Activated CD4-positive, alpha-beta T cell treated with anti-CD3 and anti-CD28 coated beads, Interleukin-2, amount 50 U/mL, for 1 hour (primary cell): ENCODE results near the gene OAS2.

ENCODE experiments used
- DNase-seq: peaks from one replicate; pipeline ENCODE4 v3.0.0-alpha.2; 2020

The OAS2 gene, protein sequence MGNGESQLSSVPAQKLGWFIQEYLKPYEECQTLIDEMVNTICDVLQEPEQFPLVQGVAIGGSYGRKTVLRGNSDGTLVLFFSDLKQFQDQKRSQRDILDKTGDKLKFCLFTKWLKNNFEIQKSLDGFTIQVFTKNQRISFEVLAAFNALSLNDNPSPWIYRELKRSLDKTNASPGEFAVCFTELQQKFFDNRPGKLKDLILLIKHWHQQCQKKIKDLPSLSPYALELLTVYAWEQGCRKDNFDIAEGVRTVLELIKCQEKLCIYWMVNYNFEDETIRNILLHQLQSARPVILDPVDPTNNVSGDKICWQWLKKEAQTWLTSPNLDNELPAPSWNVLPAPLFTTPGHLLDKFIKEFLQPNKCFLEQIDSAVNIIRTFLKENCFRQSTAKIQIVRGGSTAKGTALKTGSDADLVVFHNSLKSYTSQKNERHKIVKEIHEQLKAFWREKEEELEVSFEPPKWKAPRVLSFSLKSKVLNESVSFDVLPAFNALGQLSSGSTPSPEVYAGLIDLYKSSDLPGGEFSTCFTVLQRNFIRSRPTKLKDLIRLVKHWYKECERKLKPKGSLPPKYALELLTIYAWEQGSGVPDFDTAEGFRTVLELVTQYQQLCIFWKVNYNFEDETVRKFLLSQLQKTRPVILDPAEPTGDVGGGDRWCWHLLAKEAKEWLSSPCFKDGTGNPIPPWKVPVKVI

DNA sequence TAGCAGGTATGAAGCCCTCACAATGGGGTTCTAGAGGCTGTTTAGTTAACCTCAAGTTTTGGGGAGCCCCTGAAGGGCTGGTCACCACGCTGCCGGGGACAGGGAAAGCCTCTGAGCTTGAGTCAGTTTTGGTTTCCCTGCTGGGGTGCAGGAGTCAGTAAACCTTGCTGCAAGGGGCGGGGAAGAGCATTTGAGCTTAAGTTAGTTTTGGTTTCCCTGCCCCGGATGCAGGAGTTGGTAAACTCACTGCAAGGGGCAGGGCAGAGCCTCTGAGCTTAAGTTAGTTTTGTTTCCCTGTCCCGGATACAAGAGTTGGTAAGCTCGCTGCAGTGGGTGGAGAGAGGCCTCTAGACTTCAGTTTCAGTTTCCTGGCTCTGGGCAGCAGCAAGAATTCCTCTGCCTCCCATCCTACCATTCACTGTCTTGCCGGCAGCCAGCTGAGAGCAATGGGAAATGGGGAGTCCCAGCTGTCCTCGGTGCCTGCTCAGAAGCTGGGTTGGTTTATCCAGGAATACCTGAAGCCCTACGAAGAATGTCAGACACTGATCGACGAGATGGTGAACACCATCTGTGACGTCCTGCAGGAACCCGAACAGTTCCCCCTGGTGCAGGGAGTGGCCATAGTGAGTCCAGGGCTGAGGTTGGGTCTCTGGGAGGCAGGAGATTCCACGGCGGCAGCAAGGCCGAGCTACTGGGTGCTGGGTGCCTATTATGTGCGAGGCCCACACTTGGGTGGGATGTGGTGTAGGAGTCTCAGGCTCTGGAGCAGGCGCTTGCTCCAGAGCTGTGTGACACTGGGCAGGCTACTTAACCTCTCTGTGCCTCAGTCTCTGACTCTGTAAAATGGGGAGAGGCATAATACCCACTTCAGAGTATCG lies at the start of gene OAS2:
Gene OAS2, plus strand, starts transcription at position 357 of the 878 bp plus-strand sequence. Its CDS starts 90 bp downstream, at position 447.
- peak; percentile 63 for DNase-seq

- DNase-seq = no peak
Observed at GRCh38 chr12:112928978-112929377, 49.3 kb upstream of the OAS2 start.

GRCh38 chr12:112929715-112930114 lies 48.6 kb upstream of the OAS2 start:
- no peak for DNase-seq

DNA sequence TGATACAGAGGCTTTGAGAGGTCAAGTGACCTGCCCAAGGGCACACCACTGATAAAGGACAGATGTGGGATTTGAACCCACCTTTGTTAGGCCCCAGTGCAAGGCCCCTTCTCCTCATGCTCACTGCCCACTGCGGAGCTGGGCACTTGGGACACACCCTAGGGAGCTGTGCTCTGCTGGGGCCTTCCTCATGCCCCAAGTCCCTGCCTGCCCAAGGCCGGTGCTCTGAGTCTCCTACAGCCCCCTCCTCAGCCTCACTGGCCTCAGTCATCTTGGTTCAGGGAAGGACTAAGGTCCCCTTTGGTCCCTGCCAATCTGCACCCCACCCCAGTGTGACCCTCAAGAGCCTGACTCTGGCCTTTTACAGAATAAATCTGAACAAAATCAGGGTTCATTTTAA lies 48.0 kb upstream of the OAS2 start:
- DNase-seq = no peak

DNA sequence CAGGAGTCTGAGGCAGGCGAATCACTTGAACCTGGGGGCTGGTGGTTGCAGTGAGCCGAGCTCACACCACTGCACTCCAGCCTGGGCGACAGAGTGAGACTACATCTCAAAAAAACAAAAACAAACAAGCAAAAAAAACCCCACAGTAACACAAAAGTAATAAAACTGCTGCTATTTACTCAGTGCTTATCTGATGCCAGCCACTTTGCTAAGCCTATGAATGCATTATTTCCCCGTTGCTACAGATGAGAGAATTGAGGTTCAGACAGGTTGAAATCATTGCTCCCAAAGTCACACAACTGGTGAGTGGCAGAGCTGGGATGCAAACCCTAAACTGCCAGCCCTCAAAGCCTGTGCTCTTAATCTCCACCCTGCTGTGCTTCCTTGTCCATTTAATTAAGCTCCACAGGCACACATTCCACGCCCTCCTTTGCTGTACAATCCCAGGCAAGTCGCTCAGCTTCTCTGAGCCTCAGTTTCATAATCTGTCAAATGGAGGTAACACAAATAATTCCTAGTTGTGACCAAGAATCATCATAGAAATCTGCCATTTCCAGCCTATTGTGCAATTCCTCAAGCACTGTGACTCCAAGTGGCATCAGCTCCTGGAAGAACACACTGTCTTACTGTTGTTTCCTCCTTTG lies 45.7 kb upstream of the OAS2 start:
- no peak for DNase-seq

- DNase-seq = no peak
Observed at GRCh38 chr12:112933129-112933505, 45.2 kb upstream of the OAS2 start.

DNA sequence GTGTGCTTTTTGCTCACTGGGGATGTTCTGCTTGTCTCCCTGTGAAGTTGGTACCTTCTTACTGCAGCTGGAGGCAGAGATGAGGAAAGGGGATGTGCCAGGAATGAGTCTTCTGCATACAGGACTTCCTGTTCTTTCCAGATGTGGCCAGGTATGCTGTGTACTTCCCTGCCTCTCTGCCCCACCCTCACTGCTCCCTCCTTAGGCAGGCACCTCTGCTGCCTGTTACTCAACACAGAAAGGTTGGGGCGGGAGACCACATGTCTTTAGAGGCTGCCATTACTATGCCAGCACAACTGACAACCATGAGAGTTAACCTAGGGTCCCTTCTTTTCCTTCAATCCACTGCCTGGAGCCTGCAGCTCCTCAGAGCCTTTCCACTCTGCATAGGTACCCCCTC lies 42.1 kb upstream of the OAS2 start:
- DNase-seq = no peak

DNA sequence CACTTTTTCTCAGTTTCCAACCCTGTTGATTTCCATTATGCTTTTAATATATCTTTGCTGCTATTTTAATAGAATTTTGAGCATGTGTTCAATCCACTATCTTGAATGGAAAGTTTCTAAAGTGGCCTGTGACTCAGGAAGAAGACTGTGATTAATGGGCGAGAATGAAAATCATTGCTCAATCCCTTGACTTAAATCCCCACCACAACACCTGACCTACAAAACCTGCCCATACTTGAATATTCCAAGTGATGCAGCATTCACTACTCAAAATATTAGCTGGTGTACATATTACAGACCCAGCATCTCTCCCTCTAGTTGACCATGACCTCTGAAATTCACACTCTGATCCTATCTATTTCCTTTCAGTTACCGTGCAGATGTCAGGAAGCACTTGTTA lies 41.4 kb upstream of the OAS2 start:
- no peak for DNase-seq

DNA sequence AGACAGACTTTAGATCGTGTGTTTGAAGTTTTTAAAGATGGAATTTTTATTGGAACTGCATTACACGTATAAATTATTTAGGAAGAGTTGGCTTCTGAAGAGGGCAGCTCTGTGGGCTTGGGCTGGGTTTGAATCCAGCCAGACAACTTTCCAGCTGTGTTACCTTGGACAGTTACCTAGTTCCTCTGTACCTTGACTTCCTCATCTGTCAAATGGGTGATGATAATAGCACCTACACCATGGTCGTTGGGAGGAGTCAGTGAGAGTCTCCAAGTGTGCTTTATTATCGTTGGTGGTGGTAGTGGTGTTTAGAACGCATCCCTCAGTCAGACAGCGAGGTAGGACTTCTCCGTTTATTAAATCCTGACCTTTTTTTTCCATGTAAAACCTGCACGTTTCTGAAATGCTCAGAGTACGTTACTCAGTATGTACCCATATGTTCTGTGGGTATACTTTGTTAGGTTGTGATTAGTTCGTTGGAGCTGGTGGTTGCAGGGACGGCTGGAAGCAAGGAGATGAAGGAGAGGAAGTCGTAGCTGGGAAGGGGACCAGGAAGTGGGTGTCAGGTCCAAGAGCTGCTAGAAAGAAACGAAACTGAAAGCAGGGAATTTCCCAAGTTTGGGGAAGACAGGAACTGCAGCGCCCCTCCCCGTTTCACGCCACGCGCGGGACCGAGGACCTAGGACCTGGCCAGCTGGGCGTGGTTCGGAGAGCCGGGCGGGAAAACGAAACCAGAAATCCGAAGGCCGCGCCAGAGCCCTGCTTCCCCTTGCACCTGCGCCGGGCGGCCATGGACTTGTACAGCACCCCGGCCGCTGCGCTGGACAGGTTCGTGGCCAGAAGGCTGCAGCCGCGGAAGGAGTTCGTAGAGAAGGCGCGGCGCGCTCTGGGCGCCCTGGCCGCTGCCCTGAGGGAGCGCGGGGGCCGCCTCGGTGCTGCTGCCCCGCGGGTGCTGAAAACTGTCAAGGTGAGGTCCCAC lies 40.3 kb upstream of the OAS2 start, which contains the start of gene OAS3:
Gene OAS3, plus strand, starts transcription at position 734 of the 979 bp plus-strand sequence. Its CDS starts 57 bp downstream, at position 791.
- peak; percentile 52 for DNase-seq

DNA sequence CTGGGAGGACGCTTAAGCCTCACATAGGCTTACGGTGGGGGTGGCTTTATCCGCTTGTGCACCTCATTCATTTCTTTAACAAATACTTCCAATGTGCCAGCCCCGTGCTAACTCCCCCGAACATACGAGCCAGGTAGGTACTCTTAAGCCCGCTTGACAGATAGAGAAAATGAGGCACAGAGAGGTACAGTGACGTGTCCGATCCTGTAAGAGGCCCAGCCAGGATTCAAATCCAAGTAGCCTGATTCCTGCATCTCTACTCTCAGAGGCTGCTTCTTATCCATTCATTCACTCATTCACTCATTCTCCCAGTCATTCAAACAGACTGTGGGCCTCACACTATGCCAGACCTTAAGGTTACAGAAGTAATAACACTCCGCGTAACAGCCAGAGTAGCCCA lies 39.6 kb upstream of the OAS2 start:
- DNase-seq = no peak

DNA sequence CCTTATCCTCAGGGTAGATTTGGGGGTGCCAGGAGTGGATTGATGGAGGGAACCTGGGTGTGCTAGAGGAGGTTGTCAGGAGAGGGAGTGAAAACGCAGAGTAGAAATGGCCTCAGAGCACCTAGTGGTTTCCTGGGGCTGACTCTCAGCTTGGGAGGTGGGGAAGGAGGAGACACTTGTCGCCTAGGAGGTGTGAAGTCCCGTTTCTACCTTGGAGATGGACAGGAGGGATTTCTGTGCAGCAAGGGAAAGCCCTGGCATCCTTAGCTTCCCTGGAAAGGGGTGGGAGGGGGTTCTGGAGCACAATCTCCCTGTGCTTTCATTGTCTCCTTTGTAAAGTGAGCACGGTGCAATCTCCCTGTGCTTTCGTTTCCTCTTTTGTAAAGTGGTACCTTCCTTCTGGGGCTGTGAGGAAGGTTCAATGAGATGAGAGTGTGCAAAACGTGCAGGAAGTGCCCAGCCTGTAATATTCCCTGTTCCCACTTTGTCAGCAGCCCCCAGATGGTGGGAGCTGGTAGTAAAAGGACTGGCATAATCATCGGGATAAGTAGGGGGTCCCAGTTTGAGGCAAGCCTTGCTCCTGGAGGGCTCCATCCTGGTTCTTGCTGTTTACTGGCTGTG lies 38.4 kb upstream of the OAS2 start:
- no peak for DNase-seq

GRCh38 chr12:112941528-112942335 lies 36.6 kb upstream of the OAS2 start:
- DNase-seq = no peak

- DNase-seq = no peak
Observed at GRCh38 chr12:112942572-112942971, 35.7 kb upstream of the OAS2 start.

DNA sequence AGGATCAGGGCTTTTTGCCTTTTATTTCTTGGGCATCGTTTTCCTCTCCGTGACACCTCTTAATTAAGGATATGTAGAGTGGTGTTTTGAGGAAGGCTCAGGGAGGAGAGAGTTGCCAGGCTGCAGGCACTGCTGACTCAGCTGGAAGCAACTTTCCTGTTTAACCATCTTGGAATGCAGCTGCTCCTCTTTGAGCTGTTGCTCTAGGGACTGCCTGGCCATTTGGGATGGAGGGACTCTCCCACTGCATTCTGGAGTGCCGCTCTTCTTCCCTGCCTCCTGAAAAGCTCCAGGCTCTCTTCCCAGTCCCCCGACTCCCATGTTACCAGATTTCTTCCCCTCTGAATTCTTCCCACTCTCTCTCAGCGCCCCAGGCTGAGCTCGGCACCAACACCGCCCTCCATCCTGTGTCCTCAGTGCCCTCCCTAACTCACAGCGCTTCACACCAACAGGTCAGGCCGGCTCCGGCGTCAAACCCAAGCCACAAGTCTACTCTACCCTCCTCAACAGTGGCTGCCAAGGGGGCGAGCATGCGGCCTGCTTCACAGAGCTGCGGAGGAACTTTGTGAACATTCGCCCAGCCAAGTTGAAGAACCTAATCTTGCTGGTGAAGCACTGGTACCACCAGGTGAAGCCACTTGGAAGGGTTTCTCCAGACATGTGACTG lies 34.2 kb upstream of the OAS2 start:
- DNase-seq = no peak

DNA sequence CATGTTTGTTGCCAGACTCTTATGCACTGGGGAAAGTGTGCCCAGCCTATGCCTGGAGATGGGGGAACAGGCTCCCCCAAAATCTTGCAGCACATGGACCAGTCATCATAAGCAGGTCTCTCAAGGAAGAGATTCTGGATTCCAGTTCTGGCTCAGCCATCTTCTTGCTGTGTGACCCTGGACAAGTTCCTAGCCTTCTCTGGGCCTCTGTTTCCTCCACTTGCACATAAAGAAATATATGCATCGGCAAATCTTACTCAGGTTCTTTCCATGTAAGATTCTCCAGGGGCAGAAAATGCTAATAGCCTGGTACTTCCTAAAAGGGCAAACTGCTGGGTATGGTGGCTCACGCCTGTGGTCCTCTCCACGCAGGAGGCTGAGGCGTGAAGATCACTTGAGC lies 32.8 kb upstream of the OAS2 start:
- DNase-seq = no peak

DNA sequence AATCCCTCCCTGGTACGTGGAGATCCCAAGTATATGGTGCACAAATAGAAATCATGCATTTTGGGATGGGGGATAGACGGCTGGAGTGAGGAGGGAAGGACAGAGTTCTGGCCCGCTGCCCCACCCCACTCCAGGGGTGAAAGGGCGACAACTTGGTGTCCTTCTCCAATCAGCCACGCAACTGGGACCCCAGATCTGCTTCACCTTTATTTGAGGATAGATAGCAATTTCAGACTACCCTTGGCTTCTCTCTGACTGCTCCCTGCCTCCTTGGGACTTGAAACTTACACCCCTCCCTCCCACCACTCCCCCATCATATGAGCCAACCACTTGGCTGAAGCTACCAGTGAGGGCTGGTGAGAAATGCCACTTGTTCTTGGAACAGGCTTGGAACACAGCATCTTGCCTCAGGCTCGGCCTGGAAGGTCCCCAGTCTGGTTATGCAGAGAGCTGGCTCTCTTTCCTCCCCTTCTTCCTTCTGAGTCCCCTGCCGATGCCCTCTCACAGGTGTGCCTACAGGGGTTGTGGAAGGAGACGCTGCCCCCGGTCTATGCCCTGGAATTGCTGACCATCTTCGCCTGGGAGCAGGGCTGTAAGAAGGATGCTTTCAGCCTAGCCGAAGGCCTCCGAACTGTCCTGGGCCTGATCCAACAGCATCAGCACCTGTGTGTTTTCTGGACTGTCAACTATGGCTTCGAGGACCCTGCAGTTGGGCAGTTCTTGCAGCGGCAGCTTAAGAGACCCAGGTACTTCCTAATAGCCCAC lies 31.9 kb upstream of the OAS2 start:
- no peak for DNase-seq

DNA sequence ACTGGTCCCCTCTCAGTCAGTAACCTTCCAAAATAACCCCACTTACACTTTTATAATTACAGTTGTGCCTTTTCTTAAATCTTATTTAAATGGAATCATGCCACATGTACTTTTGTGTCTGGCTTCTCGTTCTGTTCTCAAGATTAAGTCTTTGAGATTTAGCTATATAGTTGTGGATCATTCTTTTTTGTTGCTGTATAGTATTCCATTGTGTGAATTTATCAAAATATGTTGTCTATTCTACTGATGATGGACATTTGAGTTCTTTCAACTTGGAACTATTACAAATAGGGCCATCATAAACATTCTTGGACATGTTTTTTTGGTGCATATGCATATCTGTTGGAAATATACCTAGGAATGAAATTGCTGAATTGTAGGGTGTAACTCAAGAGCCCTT lies 31.0 kb upstream of the OAS2 start:
- no peak for DNase-seq

- DNase-seq = no peak
Observed at GRCh38 chr12:112947761-112948160, 30.6 kb upstream of the OAS2 start.

DNA sequence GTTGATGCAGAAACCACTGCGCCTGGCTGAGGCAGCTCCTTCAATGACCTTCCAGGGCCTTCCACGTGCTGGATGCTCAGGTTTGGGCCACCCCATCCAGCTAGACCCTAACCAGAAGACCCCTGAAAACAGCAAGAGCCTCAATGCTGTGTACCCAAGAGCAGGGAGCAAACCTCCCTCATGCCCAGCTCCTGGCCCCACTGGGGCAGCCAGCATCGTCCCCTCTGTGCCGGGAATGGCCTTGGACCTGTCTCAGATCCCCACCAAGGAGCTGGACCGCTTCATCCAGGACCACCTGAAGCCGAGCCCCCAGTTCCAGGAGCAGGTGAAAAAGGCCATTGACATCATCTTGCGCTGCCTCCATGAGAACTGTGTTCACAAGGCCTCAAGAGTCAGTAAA lies 29.5 kb upstream of the OAS2 start:
- DNase-seq = no peak
